Right lobe of liver (tissue), 4 donors: Measurements from ENCODE around the gene LDLRAD4.

ENCODE experiments used
- POLR2A ChIP-seq: fragments of 450-650 bp; IDR thresholded peaks from one replicate; pipeline ENCODE4 v1.6.1; 2017; ENCODE audit warnings: antibody characterized with exemption, mild to moderate bottlenecking
- TF ChIP-seq, protein P1 (sequence below), 4 donors: fragments of 200-600 bp in 3 of 4; fragments of 450-650 bp in 1 of 4; IDR thresholded peaks; one replicate each; pipeline versions ENCODE4 v1.5.1 to v1.8.0; 2016 to 2022; ENCODE audit warnings: antibody characterized with exemption in 4 of 4, mild to moderate bottlenecking in 2 of 4
- donor health status: DM: no; HTN: no; CAD: no.
- donor health status: DM: no; HTN: no; CAD: no.
- donor health status: DM: no; HTN: yes; CAD: no.

DNA sequence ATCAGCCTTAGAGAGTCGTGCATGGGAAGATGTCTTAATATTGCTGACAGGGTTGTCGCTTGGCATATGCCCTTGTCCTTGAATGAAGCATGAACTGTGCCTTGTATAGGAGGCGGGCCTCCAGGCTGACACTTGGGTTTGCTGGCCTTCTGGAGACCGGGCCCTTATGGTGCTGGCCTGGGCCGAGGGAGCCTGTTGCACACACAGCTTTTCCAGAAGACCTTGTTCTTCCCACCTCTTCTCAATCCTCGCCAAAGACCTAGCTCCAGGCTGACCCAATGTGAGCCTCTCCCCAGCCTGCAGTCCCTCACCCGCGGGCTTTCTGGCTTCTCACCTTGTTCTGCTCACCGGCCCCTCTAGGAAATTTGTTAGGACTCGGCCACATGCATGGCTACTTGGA, 308.7 kb downstream of the LDLRAD4 start:
- TF ChIP-seq, protein P1, sequence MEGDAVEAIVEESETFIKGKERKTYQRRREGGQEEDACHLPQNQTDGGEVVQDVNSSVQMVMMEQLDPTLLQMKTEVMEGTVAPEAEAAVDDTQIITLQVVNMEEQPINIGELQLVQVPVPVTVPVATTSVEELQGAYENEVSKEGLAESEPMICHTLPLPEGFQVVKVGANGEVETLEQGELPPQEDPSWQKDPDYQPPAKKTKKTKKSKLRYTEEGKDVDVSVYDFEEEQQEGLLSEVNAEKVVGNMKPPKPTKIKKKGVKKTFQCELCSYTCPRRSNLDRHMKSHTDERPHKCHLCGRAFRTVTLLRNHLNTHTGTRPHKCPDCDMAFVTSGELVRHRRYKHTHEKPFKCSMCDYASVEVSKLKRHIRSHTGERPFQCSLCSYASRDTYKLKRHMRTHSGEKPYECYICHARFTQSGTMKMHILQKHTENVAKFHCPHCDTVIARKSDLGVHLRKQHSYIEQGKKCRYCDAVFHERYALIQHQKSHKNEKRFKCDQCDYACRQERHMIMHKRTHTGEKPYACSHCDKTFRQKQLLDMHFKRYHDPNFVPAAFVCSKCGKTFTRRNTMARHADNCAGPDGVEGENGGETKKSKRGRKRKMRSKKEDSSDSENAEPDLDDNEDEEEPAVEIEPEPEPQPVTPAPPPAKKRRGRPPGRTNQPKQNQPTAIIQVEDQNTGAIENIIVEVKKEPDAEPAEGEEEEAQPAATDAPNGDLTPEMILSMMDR (IDR thresholded peaks at IDR 0.05), result no peak
- TF ChIP-seq POLR2A, result no peak
